Gastroesophageal sphincter (tissue), 3 donors: ENCODE measurements around the gene TRAPPC6A.

Experiments
- CTCF ChIP-seq, 4 experiments: fragments of 200-600 bp in 2 of 4; fragments of 450-650 bp in 2 of 4; sonication (generic) in 1 of 4; IDR thresholded peaks; one replicate each; pipeline ENCODE4 v1.5.1; 2017 to 2019; ENCODE audit warnings: antibody characterized with exemption in 4 of 4, mild to moderate bottlenecking in 2 of 4, moderate library complexity in 2 of 4
- POLR2A ChIP-seq, 2 donors: fragments of 450-650 bp; IDR thresholded peaks; one replicate each; pipeline ENCODE4 v1.6.1; 2017; ENCODE audit warnings: antibody characterized with exemption in 2 of 2, mild to moderate bottlenecking in 2 of 2, moderate library complexity in 1 of 2
- POLR2AphosphoS5 ChIP-seq: sonication (generic); formaldehyde crosslinking; IDR thresholded peaks from one replicate; pipeline ENCODE4 v1.6.1; 2017; ENCODE audit warnings: antibody characterized with exemption

- TF ChIP-seq POLR2AphosphoS5 (no peak), CTCF (IDR thresholded peaks at IDR 0.05) (peak in 3 of 4 experiments; percentile 16 to 51 (median 35)), POLR2A (IDR thresholded peaks at IDR 0.05) (no peak)
These were observed 16.1 kb downstream of the TRAPPC6A start for GRCh38 chr19:45161738-45162607.
